HCT116 (cell line): ENCODE results near the gene SMTNL2. TPM values are rescaled to one million over a fixed set of nuclear protein-coding genes. Genes with fewer than 3 reads are reported as not detected.

ENCODE experiments used
- ATAC-seq: fragments of 200-7000 bp; cut with Tn5 transposase; 2 replicates; pipeline ENCODE4 v1.9.1; 2020; ENCODE audit warnings: mild to moderate bottlenecking, moderate library complexity
- BruUV-seq: library from RNA; stranded (reverse); fragments of 400-500 nt; replicated peaks from 2 replicates; lab custom pipeline; 2021; lab: Mats Ljungman, UMichigan
- CTCF ChIA-PET: fragments of 300-600 bp; sonication (Branson Sonifier 250); formaldehyde crosslinking; loops from one replicate; lab custom pipeline; 2021; ENCODE audit warnings: antibody characterized with exemption; lab: Charles Lee
- POLR2A ChIA-PET: fragments of 300-600, 350-600 bp; sonication (Branson Sonifier 250); formaldehyde crosslinking; loops from one replicate; lab custom pipeline; 2021; ENCODE audit warnings: antibody characterized with exemption; lab: Charles Lee
- RAD21 ChIA-PET, 2 experiments: fragments of 300-600 bp; sonication (Branson Sonifier 250); formaldehyde crosslinking; loops; one replicate each; lab custom pipeline; 2023; ENCODE audit warnings: low total read pairs in 2 of 2; ENCODE audit not compliant: uncharacterized antibody in 2 of 2, unreplicated experiment in 2 of 2, low non-redundant PET in 1 of 2; lab: Charles Lee
- DNase-seq: peaks from one replicate; pipeline ENCODE4 v3.0.0-alpha.2; 2010; ENCODE audit warnings: low read depth, low spot score
- H2AFZ ChIP-seq: fragments of 200-600 bp; shearing (Covaris generic), sonication (generic); 2 replicates; pipeline ENCODE4 v1.6.1; 2017; ENCODE audit warnings: low read depth, mixed run types, mixed read lengths, antibody characterized with exemption, low read length; ENCODE audit not compliant: poor library complexity, severe bottlenecking
- H3K27ac ChIP-seq: 2 replicates; pipeline ENCODE4 v1.5.1; 2012; ENCODE audit warnings: low read depth, low read length
- H3K27me3 ChIP-seq: fragments of 200-600 bp; sonication (generic); 2 replicates; pipeline ENCODE4 v1.6.1; 2016; ENCODE audit warnings: mixed run types, low read length, mixed read lengths; ENCODE audit not compliant: insufficient read depth
- H3K36me3 ChIP-seq, 2 experiments: fragments of 200-500 bp in 1 of 2; fragments of 200-600 bp in 1 of 2; sonication (Bioruptor generic) in 1 of 2; sonication (generic) in 1 of 2; 2 replicates each; pipeline versions ENCODE4 v1.5.1 to v1.6.1; 2014 to 2016; ENCODE audit warnings: low read length in 2 of 2, inconsistent platforms in 1 of 2, mixed read lengths in 1 of 2, mixed run types in 1 of 2; ENCODE audit not compliant: insufficient read depth in 2 of 2, control insufficient read depth in 1 of 2
- H3K4me1 ChIP-seq, 2 experiments: fragments of 200-600 bp in 1 of 2; sonication (generic) in 1 of 2; 2 replicates each; pipeline versions ENCODE4 v1.5.1 to v1.6.1; 2012 to 2017; ENCODE audit warnings: low read length in 2 of 2, inconsistent platforms in 1 of 2, mild to moderate bottlenecking in 1 of 2, mixed read lengths in 1 of 2, mixed run types in 1 of 2, moderate library complexity in 1 of 2; ENCODE audit not compliant: insufficient read depth in 2 of 2, control insufficient read depth in 1 of 2
- H3K4me2 ChIP-seq: fragments of 200-600 bp; sonication (generic); 2 replicates; pipeline ENCODE4 v1.6.1; 2017; ENCODE audit warnings: mixed run types, low read length, mixed read lengths
- H3K4me3 ChIP-seq, 2 experiments: fragments of 200-600 bp in 1 of 2; sonication (generic) in 1 of 2; replicated peaks in 1 of 2; 2 replicates each; pipeline ENCODE4 v1.5.1; 2011 to 2016; ENCODE audit warnings: low read length in 2 of 2, control low read depth in 1 of 2, low read depth in 1 of 2, mild to moderate bottlenecking in 1 of 2, mixed read lengths in 1 of 2, mixed run types in 1 of 2
- H3K79me2 ChIP-seq: fragments of 200-600 bp; sonication (generic); 2 replicates; pipeline ENCODE4 v1.6.1; 2017; ENCODE audit warnings: mild to moderate bottlenecking, mixed run types, low read length, moderate library complexity, mixed read lengths; ENCODE audit not compliant: insufficient read depth
- H3K9ac ChIP-seq: fragments of 200-600 bp; sonication (generic); 2 replicates; pipeline ENCODE4 v1.6.1; 2016; ENCODE audit warnings: low read length, mixed read lengths
- H3K9me2 ChIP-seq: fragments of 200-600 bp; sonication (generic), shearing (Covaris generic); 2 replicates; pipeline ENCODE4 v1.6.1; 2017; ENCODE audit warnings: mixed run types, mild to moderate bottlenecking, moderate library complexity; ENCODE audit not compliant: insufficient read depth
- H3K9me3 ChIP-seq, 2 experiments: fragments of 200-500 bp in 1 of 2; fragments of 200-600 bp in 1 of 2; sonication (Bioruptor generic) in 1 of 2; sonication (generic) in 1 of 2; 2 replicates each; pipeline ENCODE4 v1.6.1; 2014 to 2017; ENCODE audit warnings: low read length in 2 of 2, mixed read lengths in 2 of 2, inconsistent platforms in 1 of 2, low read depth in 1 of 2, mild to moderate bottlenecking in 1 of 2, mixed run types in 1 of 2, moderate library complexity in 1 of 2; ENCODE audit not compliant: control insufficient read depth in 1 of 2, insufficient read depth in 1 of 2
- H4K20me1 ChIP-seq: fragments of 200-600 bp; sonication (generic), shearing (Covaris generic); 2 replicates; pipeline ENCODE4 v1.6.1; 2017; ENCODE audit warnings: mixed run types, mild to moderate bottlenecking, moderate library complexity; ENCODE audit not compliant: insufficient read depth
- ATF3 ChIP-seq: IDR thresholded peaks from 2 replicates; pipeline ENCODE4 v1.6.1; 2012
- CEBPB ChIP-seq: IDR thresholded peaks from 2 replicates; pipeline ENCODE4 v1.6.1; 2012; ENCODE audit warnings: low read depth
- CTCF ChIP-seq, 3 experiments: fragments of 200-600 bp in 1 of 3; sonication (generic) in 1 of 3; IDR thresholded peaks in 2 of 3; conservative IDR thresholded peaks in 1 of 3; 2 replicates each; pipeline ENCODE4 v1.5.1; 2012 to 2017; ENCODE audit warnings: low read depth in 2 of 3, low read length in 2 of 3, antibody characterized with exemption in 1 of 3, borderline replicate concordance in 1 of 3, control low read depth in 1 of 3, mild to moderate bottlenecking in 1 of 3, mixed read lengths in 1 of 3, mixed run types in 1 of 3, moderate library complexity in 1 of 3; ENCODE audit not compliant: insufficient read depth in 1 of 3
- ELF1 ChIP-seq: IDR thresholded peaks from 2 replicates; pipeline ENCODE4 v1.6.1; 2012; ENCODE audit warnings: low read depth, borderline replicate concordance
- RAD21 ChIP-seq: IDR thresholded peaks from 2 replicates; pipeline ENCODE4 v1.6.1; 2012; ENCODE audit warnings: low read depth, mild to moderate bottlenecking
- REST ChIP-seq: IDR thresholded peaks from 2 replicates; pipeline ENCODE4 v1.6.1; 2012; ENCODE audit warnings: low read depth
- YY1 ChIP-seq: IDR thresholded peaks from 2 replicates; pipeline ENCODE4 v1.6.1; 2011; ENCODE audit warnings: low read length, low read depth, moderate library complexity, mild to moderate bottlenecking; ENCODE audit not compliant: insufficient replicate concordance; ENCODE audit errors: extremely low read depth
- intact Hi-C: fragments of 100-400 bp; cut with micrococcal nuclease; formaldehyde crosslinking; loops from 2 replicates; pipeline ENCODE4 v1.10.0; 2022
- total RNA-seq: library from RNA; stranded (reverse); gene quantifications from one replicate; pipeline ENCODE4 v1.2.1, GENCODE V29; 2021; ENCODE audit not compliant: unreplicated experiment

SMTNL2 gene
- total RNA-seq, 1 experiment from 2014 or later: 2.3 TPM

DNA sequence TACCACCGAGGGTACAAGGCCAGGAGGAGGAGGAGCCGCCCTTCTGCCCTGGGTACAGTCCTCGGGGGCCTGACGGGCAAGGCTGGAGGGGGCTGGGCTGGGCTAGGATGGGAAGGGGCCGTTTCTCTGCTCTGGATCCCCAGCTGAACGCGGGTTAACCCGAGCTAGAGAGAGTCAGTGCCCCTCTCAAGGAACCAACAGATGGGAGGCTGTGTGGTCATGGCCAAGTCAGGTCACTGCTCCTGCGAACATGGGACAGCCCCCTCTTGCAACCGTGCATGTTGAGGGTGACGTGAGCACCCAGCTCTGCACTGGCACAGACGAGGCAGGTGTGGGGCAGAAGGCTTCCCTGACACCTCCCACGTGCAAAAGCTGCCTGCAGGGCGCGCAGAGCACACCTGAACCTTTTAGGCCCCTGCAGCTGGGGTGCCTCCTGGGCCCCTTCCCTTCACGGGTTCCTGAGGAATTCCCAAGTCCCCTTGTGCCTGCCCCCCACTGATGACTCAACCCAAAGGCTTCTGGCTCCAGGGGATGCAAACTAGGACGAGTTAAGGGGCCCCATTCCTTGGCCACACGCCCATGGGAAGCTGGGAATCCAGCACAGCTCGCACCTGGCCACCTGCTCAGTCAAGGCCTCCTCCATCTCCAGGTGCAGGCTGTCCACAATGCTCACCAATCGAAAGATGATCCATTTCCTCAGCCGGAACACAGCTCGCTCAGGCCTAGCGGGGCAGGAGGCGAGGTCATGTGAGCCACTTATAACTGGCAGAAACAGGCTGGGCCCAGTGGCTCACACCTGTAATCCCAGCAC, 35.4 kb upstream of the SMTNL2 start:
- ChIA-PET RAD21 (no interaction called here), POLR2A (no interaction called here)
- H3K79me2 ChIP-seq: peaks cover 81% of the 10 kb centered on the region
- TF ChIP-seq CTCF (IDR thresholded peaks at IDR 0.05 in 2 of 3, conservative IDR thresholded peaks at IDR 0.05 in 1 of 3; ENCODE audit: borderline replicate concordance in 1 of 3, insufficient read depth in 1 of 3, low read depth in 2 of 3, low read length in 2 of 3) (no peak), ELF1 (no peak), ATF3 (no peak), CEBPB (no peak), RAD21 (no peak), YY1 (no peak), REST (no peak)
- TF ChIP-seq, all 23 proteins: peak for 0
- Histone ChIP-seq H3K27me3 (no peaks in the 10 kb centered on the region), H3K9me3 (no peaks in the 10 kb centered on the region), H3K4me3 (no peak overlapping the region), H2AFZ (no peak overlapping the region), H3K9ac (no peak overlapping the region), H3K27ac (peak overlapping the region; percentile 5; the same call in 1 of the 2 replicates), H3K4me2 (no peak overlapping the region), H3K36me3 (peaks cover 46 to 87% of the 10 kb centered on the region in 2 experiments), H4K20me1 (peaks cover 3% of the 10 kb centered on the region; the same call in 1 of the 2 replicates), H3K9me2 (no peaks in the 10 kb centered on the region), H3K4me1 (peaks cover 2 to 10% of the 10 kb centered on the region in 2 experiments; a peak in 2 of 4 replicates)
- CTCF ChIA-PET: no interaction called here
- DNase-seq: no peak
- no peak for ATAC-seq
- BruUV-seq: no TSS peak
- intact Hi-C loops: no loop called here
